Omental fat pad (tissue), 4 donors: ENCODE data around the gene FCGBP. TPM values are rescaled to one million over a fixed set of nuclear protein-coding genes. Genes with fewer than 3 reads are reported as not detected.
"Not testable (repeated sequence)": the region's sequence is repeated elsewhere in the genome, so short reads cannot be mapped to it uniquely, and the experiment has no call there.

Experiments
- ATAC-seq: fragments of 150-250 bp; one replicate; pipeline ENCODE4 v1.9.1; 2016; ENCODE audit warnings: mild to moderate bottlenecking, moderate library complexity; ENCODE audit not compliant: low FRiP score
- DNase-seq: peaks from one replicate; pipeline ENCODE4 v3.0.0-alpha.2; 2019; ENCODE audit warnings: low spot score
- total RNA-seq, 4 donors: library from RNA; depleted of rRNA; stranded (reverse); fragments of >200 nt; gene quantifications; one replicate each; pipeline ENCODE4 v1.1.0, GENCODE V29; 2016
- TF ChIP-seq, protein P1 (sequence below), 3 donors: fragments of 450-650 bp; IDR thresholded peaks; one replicate each; pipeline ENCODE4 v1.5.1; 2016 to 2017; ENCODE audit warnings: antibody characterized with exemption in 3 of 3, mild to moderate bottlenecking in 3 of 3, moderate library complexity in 2 of 3

The FCGBP gene
- total RNA-seq, 4 donors from 2014 or later: 12.5 to 197 (median 29.3) TPM

DNA sequence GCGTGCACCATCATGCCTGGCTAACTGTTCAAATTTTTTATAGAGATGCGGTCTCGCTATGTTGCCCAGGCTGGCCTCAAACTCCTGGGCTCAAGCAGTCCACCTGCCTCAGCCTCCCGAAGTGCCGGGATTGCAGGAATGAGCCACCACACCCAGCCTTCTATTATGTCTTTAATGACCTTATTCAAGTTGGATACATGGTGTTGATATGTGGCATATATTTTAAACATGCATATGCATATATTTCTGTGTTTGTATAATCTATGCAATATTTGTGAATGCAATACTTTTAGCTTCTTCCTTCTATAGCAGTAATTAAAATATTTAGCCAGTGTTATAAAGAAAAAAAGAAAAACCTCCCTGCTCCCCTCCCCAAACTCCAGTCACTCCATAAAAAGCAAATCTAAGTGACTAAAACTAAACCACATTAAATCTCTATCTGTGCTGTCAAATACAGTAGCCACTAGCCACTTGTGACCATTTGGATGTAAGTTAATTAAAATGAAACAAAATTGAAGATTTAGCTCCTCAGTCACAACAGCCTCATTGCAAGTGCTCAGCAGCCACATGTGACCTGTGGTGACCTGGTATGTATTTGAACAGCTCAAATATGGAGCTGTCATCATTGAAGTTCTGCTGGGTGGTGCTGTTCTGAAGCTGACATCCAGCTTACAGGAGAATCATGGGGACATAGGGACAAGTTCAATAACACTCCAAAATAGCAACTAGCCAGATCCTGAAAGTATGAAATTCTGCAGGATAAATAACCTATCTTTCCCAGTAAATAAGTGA lies 27.4 kb downstream of the FCGBP start:
- no peak for ATAC-seq
- DNase-seq: no peak

DNA sequence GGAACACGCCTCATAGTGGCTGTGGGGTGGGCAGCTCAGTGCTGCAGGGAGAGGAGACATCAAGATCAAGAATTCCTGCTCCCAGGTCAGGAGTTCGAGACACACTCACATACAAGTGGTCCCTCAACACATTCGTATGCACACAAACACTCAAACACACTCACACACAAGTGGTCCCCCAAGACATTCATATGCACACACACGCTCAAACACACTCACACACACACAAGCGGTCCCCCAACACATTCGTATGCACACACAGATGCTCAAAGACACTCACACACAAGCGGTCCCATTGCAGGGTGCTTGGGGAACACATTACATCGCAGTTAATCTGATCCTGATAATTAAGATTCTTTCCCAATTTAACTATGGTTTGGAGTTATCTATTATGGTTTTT lies 28.2 kb downstream of the FCGBP start:
- no peak for ATAC-seq
- DNase-seq: no peak
- TF ChIP-seq, protein P1, sequence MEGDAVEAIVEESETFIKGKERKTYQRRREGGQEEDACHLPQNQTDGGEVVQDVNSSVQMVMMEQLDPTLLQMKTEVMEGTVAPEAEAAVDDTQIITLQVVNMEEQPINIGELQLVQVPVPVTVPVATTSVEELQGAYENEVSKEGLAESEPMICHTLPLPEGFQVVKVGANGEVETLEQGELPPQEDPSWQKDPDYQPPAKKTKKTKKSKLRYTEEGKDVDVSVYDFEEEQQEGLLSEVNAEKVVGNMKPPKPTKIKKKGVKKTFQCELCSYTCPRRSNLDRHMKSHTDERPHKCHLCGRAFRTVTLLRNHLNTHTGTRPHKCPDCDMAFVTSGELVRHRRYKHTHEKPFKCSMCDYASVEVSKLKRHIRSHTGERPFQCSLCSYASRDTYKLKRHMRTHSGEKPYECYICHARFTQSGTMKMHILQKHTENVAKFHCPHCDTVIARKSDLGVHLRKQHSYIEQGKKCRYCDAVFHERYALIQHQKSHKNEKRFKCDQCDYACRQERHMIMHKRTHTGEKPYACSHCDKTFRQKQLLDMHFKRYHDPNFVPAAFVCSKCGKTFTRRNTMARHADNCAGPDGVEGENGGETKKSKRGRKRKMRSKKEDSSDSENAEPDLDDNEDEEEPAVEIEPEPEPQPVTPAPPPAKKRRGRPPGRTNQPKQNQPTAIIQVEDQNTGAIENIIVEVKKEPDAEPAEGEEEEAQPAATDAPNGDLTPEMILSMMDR (IDR thresholded peaks at IDR 0.05): no peak

More for the DNA sequence above, 27.4 kb downstream of the FCGBP start:
- TF ChIP-seq, protein P1 (IDR thresholded peaks at IDR 0.05): no peak

DNA sequence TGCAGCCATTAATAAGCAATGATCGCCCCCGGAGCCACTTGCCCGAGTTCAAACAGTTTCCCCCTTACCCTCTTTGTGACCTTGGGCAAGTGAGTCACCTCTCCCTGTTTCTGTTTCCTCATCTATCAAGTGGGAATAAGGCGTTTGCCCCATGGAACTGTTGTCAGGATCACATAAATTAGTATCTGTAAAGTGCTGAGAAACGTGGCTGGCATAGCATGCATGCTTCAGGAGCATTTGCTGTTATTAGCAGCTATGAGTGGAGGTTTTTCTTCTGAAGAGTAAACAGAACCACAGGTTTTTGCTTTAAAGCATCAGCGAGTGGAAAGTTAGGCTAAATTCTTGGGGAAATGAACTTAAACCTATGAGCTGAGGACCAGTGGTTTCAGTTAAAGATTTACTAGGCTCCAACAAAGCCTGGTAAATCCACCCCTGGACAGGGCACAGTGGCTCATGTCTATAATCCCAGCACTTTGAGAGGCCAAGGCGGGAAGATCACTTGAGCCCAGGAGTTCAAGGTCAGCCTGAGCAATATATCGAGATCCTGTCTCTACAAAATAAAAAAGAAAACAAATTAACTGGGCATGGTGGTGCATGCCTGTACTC lies 30.8 kb downstream of the FCGBP start:
- DNase-seq, ATAC-seq: not testable (repeated sequence)

DNA sequence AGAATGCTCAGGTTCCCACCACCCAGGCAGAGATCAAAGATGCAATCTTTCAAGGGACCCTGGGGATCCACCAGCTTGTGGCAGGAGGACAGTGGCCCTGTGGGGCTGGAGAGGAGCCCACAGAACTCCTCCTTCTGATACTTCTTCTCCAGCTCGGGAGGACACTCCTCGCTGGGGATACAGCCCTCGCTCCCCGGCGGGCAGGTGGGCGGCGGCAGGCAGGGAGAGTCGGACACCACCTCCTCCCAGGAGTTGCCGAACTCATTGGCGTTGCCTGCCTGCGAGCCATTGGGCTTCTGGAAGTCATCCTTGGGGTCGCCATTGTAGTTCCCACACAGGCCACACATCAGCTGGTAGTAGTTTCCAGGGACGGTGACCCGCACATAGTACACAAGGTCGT lies 32.1 kb downstream of the FCGBP start:
- DNase-seq, ATAC-seq: not testable (repeated sequence)

DNA sequence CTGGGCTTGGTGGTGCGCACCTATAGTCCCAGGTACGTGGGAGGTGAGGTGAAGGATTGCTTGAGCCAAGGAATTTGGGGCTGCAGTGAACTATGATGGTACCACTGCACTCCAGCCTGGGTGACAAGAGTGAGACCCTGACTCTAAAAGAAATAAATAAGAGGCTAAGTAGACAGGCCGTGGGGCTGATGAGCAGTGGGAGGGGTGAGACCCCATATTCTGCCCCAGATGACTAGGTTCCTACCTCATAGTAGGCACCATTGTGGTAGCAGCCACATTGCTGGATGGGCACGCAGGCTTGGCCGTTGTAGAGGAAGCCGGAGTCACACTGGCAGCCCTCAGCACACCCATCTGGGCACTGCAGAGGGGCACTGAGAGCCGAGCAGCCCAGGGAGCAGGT lies 32.8 kb downstream of the FCGBP start:
- not testable (repeated sequence) for ATAC-seq, DNase-seq

DNA sequence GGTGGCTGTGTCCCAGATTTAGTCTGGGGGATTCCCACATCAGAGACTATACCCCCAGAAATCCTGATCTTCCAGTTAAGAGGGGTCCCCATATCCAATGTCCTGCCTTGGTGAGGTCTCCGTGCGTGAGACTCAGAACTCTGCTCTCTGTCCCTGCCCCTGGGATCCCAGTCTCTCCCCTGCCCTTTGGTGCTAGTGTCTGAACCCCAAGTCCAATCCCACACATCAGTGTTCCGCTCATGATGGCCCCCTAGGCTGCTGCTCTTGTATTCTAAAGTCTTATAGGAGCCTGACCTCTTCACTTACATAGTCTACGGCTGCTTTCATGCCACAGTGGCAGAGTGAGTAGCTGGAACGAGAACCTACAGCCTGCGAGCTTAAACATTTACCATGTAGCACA lies 35.6 kb downstream of the FCGBP start:
- not testable (repeated sequence) for ATAC-seq

DNA sequence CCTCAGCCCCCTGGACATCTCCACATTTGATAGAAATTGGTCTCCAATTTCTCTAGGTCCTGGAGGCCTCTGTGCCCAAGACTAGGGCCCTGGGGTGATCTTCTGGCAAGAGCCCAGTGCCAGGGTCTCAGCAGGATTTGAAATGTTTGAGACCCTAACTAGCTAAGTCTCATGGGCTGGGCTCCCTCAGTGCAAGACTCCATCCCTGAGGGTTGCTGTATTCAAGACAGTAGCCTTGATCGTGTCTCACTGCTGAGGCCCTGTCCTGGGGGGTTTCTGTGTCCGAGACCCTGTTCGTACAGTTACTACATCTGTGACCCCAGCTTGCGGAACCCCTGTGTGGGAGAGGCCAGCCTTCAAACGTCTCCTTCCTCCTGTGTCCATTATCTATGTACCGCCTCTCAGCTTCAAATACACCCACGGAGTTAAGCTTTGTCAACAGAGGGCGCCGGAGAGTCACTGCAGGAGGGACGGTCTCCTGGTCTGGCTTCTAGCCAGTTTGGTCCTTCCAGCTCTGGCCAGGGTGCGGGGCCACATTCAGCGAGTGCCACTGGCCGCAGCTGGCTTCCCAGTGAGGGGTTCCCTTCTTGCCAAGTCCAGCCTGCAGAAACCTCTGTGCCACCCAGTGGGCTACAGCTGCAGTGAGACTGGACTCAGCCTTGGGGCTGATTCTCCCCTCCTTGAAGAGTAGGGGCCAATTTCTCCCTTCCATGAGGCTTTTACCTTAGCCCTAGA lies 36.8 kb downstream of the FCGBP start:
- not testable (repeated sequence) for ATAC-seq, DNase-seq

More for the DNA sequence above, 35.6 kb downstream of the FCGBP start:
- not testable (repeated sequence) for DNase-seq

DNA sequence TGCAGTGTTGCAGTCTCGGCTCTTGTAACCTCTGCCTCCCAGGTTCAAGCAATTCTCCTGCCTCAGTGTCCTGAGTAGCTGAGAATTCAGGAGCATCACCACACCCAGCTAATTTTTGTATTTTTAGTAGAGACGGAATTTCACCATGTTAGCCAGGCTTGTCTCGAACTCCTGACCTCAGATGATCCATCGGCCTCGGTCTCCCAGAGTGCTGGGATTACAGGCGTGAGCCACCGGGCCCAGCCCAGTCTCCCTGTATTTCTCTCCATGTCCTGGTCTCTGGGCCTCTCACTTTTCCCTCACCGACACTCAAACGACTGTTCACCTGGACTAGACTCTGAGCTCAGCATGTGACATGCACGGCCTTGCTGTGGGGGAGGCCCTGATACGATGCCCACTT lies 39.3 kb downstream of the FCGBP start:
- ATAC-seq, DNase-seq: not testable (repeated sequence)

DNA sequence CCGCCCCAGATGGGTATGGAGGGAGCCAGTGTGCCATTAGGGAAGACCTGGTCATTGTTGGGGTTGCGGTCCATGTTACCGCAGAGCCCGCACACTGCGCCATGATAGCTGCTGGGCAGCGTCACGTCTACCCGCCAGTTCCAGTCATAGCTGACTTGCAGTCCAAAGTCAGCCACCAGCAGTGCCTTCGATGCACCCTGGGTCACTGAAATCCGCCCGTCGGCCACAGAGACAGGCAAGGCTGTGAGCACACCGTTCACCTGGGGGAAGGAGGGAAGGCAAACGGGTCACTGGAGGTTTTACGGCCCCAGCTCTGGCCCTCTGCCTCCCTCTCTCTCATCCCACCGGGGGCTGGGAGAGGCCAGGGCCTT lies 40.2 kb downstream of the FCGBP start:
- ATAC-seq: not testable (repeated sequence)

DNA sequence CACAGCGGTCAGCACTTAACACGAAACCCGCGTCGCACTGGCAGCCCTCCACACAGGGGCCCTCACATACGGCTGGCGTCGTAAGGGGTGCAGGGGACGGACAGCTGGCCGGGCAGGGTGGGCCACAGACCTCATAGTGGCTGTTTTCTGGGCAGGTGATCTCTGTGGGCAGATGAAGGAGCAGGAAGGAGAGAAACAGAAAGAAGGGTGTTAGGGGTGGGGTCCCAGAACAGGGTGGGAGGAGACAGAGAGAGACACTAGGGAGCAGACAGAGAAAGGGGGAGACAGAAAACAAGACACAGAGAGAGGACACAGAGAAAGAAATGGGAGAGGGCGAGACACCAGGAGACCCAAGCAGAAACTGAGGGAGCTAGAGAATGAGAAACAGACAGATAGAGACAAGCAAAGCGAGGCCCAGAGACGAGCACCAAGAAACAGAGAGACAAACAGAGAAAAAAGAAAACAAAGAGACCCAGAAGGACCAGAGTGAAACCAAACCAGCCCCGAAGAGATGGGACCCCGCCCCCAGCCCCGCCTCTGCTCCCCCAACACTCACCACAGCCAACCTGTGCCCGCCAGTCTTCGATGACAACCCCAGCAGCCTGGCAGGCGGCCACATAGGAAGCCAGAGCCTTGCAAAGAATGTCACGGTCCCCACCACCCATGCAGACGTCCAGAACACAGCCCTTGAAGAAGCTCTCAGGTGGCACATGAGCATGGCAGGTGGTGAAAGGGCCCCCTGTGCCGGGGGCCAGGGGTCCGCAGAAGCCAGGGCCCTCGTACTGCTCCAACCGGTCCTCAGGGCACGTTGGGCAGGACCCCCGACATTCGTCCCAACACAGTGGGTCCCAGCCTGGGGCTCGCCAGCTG lies 40.8 kb downstream of the FCGBP start:
- not testable (repeated sequence) for ATAC-seq, DNase-seq

More for the DNA sequence above, 40.2 kb downstream of the FCGBP start:
- DNase-seq: not testable (repeated sequence)

DNA sequence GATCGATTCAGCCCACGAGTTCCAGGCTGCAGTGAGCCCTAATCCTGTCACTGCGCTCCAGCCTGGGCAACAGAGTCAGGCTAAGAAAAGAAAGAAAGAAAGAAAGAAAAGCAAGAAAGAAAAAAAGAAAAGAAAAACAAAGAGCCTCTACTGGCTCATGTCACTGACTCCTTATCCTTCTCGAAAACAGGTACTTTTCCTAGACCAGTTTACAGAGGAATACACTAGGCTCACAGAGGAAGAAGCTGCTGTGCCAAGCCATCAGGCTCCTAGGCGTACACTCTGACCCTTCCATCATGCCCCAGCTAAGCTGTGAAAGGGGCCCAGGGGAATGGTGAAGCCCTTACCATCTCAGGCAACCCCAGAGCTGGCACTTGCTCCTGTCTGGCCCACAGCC lies 41.9 kb downstream of the FCGBP start:
- not testable (repeated sequence) for DNase-seq, ATAC-seq

DNA sequence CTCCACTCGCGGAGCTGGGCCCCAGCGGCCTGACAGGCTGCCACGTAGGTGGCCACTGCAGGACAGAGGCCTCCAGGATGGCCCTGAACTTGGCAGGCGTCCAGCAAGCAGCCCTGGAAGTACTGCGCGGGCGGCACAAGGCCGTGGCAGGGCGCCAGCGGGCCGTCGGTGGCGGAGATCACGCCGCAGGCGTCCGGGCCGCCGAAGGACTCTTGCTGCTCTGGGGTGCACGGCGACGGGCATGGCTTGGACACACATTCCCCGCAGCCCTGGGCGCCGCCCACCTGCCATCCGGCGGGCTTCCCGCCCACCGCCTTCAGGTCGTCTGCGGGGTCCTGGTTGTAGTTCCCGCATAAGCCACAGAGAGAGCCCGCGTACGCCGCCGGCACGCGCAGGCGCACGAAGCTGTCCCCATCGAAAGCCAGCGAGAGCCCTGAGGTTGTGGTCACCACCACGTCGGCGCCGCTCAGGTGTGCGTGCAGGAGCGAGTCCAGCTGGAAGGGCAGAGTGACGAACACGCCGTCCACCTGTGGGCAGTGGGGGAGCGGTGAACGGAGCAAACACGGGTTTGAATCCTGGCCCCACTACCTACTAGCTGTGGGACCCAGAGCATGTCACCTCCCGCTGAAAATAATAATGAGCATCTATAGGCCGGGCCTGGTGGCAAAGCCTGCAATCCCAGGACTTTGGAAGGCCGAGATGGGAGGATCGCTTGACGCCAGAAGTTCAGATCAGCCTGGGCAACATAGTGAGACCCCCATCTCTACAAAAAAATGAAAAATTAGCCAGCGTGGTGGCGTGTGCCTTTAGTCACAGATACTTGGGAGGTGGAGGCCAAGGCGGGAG lies 42.6 kb downstream of the FCGBP start:
- peak; percentile 22 for ATAC-seq
- DNase-seq: not testable (repeated sequence)
